ENCODE measurements around the gene PIK3CG.
"Not testable (repeated sequence)": the region's sequence is repeated elsewhere in the genome, so short reads cannot be mapped to it uniquely, and the experiment has no call there.

Gene PIK3CG

DNA sequence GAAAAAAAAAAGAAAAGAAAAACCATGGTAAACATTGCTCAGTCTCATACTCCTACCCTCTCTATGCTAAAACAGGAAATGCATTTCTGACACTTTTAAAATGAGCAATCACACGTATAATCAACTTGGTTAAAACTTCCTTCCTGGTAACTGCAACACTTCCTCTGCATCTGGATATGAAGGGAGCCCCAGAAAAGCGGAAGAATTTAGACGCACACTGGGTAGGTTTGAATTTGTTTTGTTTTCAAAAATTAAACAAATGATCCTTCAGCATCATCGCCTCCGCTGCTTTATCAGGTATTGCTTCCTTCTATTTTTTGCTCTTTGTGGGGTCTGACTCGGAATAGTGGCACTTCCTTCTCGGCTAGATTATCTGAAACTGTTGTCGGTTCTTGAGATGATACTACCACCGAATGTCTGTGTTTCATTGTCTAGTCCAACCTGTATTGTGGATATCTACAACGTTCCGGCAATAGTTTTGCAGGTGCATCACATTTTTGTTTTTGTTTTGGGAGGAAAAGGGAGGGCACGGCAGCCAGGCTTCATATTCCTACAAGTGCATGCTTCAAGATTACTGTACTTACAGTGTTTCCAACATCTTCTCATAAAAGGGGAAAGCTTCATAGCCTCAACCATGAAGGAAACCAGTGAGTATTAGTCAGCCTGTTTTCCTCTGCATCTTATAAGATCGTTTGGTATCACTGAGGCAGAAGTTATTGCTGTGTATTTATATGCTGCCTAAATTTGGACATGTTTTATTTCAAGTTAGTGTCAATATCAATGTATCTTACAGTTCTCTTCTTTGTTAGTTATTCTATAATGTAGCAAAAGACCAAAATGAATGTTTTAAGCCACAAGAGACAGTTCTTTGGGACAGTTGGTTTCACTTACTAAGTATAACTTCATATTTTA is at the start of gene PIK3CG:
TSS of gene PIK3CG (plus strand) at position 153 of the 912 bp plus-strand sequence. CDS start 2,280 bp downstream, outside the sequence.
- DNase-seq, result no peak

DNA sequence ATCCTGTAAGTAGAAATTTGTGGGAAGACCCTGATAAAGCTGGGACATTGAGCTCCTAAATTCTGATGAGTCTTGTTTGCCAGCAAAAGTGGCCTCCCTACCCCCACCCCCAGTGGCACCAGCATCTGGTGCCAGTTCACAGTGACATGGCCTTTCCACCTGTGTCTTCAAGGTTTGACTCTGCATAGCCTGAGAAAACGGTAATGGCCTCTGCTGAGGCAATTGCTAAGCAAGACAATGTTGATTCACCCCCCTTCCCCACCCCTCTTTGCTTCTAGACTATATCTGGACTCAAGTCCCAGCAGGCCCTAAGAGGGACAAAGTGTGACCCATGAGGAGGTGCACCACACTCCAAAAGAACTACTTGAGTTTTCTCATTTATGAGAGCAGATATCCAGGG is 48.0 kb upstream of the PIK3CG start:
- DNase-seq, result no peak

DNA sequence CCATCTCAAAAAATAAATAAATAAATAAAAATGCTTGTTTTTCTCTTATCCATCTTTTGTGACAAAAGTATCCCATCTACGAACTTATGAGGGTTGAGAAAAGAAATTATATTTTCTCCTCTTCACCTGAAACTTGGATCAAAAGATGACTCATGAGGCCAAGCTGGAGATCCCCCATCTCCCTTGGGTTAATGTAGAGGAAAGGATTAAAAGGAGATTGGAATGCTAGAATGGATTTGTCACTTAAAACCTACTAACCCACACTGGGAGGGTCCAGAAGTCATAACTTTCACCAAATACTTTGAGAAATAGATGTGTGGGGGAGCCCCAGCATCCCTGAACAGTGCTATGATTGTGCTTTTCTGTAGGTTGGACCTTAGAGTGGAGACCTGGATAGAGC is 46.3 kb upstream of the PIK3CG start:
- no peak for DNase-seq

DNA sequence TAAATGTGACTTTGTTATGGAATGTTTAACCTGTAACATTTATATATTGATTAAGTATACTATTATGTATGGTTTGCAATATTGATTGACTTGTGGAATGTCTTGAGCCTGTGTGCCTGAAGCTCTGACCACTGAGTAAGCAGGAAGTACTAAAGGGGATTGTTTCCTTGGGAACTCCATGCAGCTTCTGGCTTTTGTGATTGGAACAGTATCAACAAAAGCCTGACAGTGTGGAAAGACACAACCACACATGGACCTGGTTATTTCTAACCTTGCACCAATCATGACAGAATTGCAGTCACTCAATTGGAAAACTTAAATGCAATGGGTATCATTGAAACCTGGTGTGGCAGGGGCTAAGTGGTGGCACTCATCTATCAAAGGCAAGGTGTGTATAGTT is 45.5 kb upstream of the PIK3CG start:
- DNase-seq, result no peak

DNA sequence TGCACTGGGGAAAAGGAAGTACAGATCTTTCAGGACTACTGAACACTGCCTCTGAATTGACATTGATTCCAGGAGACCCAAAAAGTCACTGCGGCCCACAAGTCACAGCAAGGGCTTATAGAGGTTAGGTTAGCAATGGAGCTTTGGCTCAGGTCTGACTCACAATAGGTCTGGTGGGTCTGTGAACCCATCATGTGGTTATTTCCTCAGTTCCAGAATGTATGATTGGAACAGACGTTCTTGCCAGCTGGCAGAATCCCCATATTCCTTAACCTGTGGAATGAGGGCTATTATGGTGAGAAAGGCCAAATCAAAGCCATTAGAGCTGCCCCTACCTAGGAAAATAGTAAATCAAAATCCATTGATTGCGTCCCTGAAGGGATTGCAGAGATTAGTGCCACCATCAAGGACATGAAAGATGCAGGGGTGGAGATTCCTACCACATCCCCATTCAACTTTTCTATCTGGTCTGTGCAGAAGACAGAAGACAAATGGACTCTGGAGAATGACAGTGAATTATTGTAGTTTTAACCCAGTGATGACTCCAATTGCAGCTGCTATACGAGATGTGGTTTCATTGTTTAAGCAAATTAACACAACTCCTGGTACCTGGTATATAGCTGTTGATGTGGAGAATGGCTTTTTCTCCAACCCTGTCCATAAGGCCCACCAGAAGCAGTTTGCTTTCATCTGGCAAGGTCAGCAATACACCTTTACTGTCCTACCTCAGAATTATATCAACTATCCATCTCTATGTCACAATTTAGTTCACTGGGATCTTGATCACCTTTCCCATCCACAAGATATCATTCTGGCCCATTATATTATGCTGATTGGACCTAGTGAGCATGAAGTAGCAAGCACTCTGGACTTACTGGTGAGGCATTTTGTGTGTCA is 44.5 kb upstream of the PIK3CG start:
- DNase-seq, result no peak

DNA sequence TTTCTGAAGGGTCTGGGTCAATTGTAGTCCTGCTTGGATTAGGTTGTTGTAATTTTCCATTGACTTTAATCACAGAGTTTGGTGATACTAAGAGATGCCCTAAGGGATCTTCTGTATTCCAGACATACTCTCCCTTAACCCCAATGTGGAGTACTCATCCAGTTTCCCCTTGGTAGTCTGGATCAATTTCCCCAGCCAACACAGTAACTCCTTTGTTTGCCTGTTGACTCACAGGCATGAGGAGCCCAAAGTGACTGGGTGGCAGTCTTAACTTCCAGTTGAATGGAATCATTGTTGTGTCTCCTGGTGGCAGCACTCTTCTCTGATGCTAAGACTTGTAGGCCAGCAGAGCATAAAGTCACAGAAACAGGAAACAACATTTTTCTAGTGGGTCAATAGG is 41.5 kb upstream of the PIK3CG start:
- DNase-seq, result no peak

DNA sequence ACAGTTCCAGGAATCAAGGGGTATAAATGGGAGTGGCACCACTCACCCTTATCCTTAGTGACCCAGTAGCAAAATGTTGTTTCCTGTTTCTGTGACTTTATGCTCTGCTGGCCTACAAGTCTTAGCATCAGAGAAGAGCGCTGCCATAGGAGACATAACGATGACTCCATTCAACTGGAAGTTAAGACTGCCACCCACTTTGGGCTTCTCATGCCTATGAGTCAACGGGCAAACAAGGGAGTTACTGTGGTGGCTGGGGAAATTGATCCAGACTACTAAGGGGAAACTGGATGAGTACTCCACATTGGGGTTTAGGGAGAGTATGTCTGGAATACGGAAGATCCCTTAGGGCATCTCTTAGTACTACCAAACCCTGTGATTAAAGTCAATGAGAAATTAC is 40.6 kb upstream of the PIK3CG start:
- DNase-seq, result no peak

DNA sequence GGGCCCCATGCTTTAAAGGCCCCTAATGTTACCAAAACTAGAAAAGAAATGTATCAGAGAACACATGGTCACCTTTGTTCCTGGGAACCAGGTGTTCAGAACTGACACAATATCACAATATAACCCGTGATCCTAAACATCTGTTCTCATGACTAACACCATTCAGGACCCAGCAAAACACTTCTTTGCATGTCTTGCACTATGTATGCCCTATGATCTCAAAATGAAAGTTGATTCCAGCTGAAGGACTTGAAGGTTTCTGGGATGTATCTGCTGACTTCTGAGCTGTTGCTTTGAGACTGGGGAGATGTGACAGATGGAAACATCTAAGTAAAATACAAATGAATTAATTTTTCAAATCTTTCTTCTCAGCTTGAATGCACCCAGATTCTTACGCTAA is 37.5 kb upstream of the PIK3CG start:
- no peak for DNase-seq

DNA sequence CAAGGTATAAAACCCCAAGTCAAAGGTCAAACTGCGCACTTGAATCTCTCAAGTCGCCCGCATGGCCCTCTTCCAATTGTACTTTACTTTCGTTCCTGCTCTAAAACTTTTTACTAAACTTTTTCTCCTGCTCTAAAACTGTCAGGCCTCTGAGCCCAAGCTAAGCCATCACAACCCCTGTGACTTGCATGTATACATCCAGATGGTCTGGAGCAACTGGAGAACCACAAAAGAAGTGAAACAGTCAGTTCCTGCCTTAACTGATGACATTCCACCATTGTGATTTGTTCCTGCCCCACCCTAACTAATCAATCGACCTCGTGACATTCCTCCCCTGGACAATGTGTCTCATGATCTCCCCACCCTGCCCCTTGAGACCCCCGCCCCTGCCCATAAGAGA is 35.6 kb upstream of the PIK3CG start:
- no peak for DNase-seq

DNA sequence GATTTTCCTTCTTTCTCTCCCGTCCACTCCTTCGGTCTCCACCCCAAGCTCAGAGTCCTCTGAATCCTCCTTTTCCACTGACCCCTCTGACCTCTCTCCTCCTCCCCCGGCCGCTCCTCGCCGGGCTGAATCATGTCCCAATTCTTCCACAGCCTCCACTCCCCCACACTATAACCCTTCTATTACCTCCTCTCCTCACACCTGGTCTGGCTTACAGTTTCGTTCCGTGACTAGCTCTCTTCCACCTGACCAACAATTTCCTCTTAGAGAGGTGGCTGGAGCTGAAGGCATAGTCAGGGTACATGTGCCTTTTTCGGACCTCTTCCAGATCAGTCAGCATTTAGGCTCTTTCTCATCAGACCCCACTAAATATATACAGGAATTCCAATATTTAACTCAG is 34.2 kb upstream of the PIK3CG start:
- DNase-seq, result not testable (repeated sequence)

DNA sequence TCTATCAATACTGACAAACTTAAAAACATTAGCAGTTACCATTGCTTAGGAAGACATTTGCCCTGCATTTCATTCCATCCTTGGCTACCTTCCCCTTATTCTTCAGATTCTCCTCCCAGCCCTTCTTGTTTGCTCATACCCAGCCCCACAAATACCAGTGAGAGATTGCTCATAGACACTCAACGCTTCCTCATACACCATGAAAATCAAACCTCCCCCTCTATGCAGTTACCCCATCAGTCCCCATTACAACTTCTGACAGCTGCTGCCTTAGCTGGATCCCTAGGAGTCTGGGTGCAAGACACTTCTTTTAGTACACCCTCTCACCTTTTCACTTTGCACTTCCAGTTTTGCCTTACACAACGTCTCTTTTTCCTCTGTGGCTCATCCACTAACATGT is 28.3 kb upstream of the PIK3CG start:
- DNase-seq, result no peak

DNA sequence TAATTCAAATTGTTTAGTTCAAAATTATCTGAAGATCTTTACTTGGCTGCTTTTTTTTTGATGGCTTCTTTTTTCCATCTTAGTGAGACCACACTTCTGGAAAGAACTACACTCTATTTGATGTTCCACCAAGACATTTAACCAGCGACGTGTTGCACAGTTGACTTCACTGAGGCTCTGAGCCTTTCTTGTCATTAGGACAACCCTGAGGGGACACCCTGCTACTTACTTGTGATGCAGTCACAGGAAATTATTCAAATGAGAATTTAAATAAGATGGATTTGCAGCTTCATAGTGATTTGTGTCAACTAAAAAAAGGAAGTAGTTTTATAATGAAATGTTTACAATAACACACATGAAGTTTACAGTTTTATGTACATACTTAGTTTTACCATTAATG is 25.6 kb upstream of the PIK3CG start:
- no peak for DNase-seq

DNA sequence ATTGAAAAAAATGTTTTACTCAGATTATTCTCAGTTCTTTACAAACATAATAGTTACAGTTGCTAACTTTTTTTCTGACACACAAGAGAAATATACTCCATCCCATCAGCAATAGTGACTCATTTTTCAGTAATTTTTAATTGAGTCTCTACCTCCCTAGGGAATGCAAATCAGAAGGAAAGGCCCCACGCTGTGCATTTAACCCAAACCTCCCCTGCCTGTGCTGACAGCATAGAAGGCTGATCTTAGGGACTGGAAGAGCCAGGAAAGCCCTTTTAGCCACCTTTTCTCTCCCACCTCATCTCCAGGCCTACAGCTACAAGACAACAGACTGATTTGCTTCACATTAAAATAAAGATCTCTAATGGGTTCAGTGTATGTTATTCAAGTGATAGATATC is 24.7 kb upstream of the PIK3CG start:
- DNase-seq, result peak; percentile 16

DNA sequence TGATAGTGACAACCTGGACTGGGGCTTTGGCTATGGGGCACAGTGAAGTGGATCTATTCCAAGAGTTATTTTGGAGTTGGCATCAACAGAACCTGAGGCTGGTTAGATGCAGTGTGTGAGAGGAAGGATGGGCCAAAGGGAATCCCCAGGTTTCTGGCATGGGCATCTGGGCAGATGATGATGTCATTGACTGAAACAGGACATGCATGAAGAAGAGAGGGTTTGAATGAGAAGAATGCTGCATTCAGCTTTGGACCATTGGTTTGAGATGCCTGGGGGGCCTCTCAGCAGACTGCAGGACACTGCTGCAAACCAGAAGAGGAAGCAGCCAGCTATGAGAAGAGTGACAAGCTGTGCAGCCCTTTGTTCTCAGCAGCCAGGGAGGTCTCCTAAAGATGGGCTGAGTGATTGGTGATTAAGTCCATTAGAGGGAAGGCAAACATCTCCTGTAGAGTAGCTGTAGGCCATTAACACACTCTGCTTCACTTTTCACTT is 23.1 kb upstream of the PIK3CG start:
- peak; percentile 65 for DNase-seq

DNA sequence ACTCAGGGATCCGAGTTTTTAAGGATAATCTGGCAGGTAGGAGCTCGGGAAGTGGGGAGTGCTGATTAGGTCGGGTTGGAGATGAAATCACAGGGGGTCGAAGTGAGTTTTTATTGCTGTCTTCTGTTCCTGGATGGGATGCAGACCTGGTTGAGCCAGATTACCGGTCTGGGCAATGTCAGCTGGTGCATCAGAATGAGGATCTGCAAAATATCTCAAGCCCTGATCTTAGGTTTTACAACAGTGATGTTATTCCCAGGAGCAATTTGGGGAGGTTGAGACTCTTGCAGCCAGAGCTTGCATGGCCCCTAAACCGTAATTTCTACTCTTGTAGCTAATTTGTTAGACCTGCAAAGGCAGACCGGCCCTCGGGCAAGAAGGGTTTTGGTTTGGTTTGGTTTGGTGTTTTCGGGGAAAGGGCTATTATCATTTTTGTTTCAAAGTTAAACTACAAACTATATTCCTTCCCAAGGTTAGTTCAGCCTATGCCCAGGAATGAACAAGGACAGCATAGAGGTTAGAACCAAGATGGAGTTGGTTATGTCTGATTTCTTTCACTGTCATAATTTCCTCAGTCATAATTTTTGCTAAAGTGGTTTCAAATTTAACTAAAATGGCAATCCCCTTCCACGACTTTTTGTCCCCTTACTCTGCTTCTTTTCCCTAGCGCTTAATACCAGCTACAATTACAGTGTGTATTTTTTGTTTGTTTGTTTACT is 20.6 kb upstream of the PIK3CG start:
- DNase-seq, result no peak

DNA sequence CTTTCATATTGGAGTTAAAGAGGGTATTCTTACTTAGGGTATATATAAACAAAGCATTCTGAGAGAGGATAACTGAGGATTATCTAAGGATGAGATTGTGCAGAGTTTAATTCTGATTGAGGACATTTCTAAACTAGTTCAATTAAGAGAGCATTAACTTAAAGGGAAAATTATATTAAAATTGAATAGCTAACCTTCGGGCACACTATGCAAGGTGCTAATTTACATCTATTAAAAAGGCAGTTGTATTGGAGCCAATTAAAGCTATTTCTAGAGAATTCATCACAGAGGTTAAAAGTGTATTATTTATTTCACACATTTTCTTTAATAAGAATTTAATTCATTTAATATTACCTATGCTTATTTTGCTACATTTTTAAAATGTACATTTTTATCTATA is 17.0 kb upstream of the PIK3CG start:
- no peak for DNase-seq

DNA sequence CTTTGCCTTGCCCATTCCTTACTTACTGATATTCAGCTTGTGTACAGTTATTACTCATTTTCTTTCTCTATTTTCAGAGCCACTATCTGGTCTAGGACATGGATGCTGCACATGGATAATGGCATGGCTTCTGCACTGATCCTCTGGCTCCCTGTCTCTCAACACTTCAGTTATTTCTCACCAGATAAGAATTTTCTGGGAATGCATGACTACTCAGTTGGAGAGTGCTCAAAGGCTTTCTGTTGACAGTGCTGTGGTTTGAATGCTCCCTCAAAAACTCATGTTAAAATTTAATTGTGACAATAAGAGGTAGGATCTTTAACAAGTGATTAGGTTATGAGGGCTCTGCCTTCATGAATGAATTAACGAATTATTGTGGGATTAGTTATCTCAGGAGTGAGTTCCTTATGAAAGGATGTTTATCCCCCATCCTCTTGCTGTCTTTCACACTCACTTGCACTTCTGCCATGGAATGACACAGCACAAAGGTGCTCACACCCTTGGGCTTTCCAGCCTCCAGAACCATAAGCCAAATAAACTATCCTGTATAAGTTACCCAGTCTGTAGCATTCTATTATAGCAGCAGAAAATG is 16.1 kb upstream of the PIK3CG start:
- DNase-seq, result no peak

DNA sequence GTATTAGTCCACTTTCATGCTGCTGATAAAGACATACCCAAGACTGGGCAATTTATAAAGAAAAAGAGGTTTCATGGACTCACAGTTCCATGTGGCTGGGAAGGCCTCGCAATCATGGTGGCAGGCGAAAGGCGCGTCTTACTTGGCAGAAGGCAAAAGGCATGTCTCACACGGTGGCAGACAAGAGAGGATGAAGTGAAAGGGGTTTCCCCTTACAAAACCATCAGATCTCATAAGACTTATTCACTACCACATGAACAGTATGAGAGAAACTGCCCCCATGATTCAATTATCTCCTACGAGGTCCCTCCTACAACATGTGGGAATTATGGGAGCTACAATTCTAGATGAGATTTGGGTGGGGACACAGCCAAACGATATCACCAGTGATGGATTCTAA is 13.4 kb upstream of the PIK3CG start:
- DNase-seq, result not testable (repeated sequence)

DNA sequence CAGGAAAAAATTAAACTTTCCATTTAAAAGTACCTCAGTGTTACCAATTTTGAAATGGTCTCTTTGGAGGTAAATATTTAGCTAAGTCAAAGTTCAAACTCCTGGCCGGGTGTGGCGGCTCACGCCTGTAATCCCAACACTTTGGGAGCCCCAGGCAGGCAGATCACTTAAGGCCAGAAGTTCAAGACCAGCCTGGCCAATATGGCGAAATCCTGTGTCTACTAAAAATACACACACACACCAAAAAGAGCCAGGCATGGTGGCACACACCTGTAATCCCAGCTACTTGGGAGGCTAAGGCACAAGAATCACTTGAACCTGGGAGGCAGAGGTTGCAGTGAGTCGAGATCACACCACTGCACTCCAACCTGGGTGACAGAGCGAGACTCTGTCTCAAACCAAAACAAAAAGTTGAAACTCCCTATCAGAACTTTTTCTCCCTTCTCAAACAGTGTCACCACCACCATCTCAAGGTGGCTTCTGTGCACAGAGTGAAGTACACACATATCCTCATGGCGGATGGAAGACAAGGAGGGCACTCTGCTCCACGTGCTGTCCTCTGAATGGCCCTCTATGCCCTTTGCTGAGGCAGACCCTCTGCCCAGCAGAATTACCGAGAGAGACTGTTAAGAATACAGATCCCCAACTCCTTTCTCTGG is 11.7 kb upstream of the PIK3CG start:
- no peak for DNase-seq

DNA sequence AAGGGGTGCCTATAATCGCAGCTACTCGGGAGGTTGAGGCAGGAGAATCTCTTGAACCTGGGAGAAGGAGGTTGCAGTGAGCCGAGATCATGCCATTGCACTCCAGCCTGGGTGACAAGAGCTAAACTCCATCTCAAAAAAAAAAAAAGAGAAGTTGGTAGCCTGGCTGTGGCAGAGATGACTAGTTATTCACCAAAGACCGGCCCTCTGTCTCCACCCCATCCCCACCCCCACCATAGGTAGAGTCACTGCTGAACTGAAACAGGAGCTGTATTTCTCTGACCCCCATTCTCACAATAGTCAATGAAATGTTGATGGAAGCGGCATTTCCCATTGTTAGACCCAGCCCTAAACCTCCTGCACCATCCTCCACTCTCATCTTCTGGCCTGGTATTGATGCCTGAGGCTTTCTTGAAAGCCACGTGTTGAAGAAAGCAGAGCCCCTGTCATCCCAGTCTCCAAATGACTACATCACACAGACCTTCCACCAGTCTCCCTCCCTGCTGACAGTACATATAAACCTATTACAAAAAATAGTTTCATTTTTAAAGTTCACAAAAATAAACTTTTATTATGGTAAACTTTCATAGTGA is 9.4 kb upstream of the PIK3CG start:
- DNase-seq, result no peak

All from eye (tissue), 1 donor.